22Rv1 (cell line): Measurements from ENCODE around the gene APAF1.

Experiments
- H3K27ac ChIP-seq: fragments of 450-650 bp; 2 replicates; pipeline ENCODE4 v1.5.1; 2017
- CTCF ChIP-seq: fragments of 450-650 bp; IDR thresholded peaks from 2 replicates; pipeline ENCODE4 v1.5.1; 2017; ENCODE audit warnings: mild to moderate bottlenecking
- ZFX ChIP-seq: fragments of 450-650 bp; IDR thresholded peaks from 2 replicates; pipeline ENCODE4 v1.6.1; 2017; ENCODE audit warnings: antibody characterized with exemption, borderline replicate concordance

The APAF1 gene

GRCh38 chr12:98671459-98671858 lies 26.4 kb downstream of the APAF1 start:
- TF ChIP-seq ZFX (no peak), CTCF (no peak)
- H3K27ac ChIP-seq = no peak overlapping the region

DNA sequence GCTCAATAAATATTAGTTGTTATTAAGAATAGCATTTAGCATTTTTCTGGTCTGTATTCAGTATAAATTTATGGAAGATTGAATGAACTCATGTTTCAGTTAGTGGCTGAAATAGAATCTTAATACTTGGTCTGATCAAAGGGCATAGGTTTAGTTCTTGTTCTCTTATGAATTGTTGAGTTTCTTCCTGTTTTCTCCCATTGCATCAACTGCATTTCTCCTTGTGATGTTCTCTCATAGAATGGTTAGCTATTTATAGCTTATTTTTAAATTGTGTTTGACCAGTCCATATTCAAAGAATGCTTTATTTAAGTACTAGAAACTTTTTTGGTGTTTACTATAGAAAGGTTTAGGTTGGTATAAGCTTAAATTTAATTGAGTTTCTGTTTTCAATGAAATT lies 29.8 kb downstream of the APAF1 start:
- no peak overlapping the region for H3K27ac ChIP-seq
- no peak for TF ChIP-seq CTCF
- TF ChIP-seq ZFX = no peak

- no peak overlapping the region for H3K27ac ChIP-seq
- TF ChIP-seq CTCF = no peak
- TF ChIP-seq ZFX = no peak
These were observed 33.3 kb downstream of the APAF1 start for GRCh38 chr12:98678236-98678945.

DNA sequence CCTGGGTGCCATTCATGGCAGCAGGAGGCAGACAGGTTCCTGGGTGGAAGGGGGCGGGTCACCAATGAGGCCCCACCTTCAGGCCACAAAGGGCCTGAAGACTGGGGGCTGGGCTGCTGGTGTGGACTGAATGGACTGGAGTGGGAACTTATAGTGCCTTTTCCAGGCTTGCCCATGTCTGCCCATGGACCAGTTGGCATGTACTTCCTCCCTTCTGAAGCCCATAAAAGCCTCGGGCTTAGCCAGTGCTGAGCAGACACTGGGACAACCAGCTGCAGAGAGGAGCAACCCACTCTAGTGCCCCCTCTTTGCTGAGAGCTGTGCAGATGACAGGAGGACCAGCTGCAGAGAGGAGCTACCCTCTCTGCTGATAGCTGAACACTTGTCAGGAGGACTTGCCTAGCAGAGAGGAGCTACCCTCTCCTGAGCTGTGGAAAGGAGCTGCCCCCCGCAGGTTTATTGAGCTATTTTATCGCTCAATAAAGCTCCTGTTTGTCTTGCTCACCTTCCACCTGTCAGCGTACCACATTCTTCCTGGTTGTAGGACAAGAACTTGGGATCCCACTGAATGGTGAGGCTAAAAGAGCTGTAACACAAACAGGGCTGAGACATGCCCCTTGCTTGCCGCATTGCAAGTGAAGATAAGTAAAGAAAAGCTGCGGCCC lies 34.0 kb downstream of the APAF1 start:
- H3K27ac ChIP-seq = no peak overlapping the region
- TF ChIP-seq ZFX (no peak), CTCF (no peak)

- TF ChIP-seq CTCF (no peak), ZFX (no peak)
- H3K27ac ChIP-seq = no peak overlapping the region
These were observed 34.5 kb downstream of the APAF1 start for GRCh38 chr12:98679611-98680005.

GRCh38 chr12:98684199-98684598 lies 39.1 kb downstream of the APAF1 start:
- TF ChIP-seq CTCF (no peak), ZFX (no peak)
- H3K27ac ChIP-seq = no peak overlapping the region

GRCh38 chr12:98686603-98687002 lies 41.5 kb downstream of the APAF1 start:
- TF ChIP-seq CTCF (no peak), ZFX (no peak)
- no peak overlapping the region for H3K27ac ChIP-seq
